Activated CD4-positive, alpha-beta T cell treated with anti-CD3 and anti-CD28 coated beads, Interleukin-2, Interleukin-6, amounts not matched to agents 100 ng/mL and 50 ng/mL, durations not matched to agents 16 hours and 8 hours (primary cell): ENCODE data around the gene TFIP11.
A peak's percentile ranks its signal among the peaks of the same experiment; 100 is the strongest.

ENCODE experiments used
- DNase-seq: peaks from one replicate; pipeline ENCODE4 v3.0.0-alpha.2; 2020

TFIP11 gene

DNA sequence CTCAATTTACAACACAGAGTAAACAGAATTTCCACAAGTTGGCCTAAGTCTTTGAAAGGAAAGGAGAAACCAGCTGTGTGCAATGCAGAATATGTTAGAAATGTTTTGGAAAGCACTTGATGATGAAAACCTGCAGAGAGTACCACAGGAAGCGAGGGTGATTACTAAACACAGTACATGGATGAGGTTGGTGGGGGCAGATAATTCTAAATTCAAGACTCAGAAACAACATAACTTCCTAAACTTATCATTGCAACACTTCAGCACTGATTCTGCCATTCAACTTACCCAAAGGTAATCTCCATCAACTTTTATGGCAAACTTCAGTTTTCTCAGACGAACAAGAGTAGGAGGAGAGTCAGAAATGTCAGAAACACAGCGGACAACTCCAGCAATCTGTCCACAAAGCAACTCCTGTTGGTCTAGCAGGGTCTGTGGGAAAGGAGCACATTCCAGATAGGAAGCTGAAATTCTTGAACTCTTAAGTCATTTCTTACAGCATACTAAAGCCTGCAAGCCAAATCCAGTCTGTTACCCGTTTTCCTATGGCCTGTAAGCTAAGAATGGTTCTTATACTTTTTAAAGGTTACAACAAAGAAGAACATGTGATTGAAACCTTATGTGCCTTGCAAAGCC lies 35.5 kb downstream of the TFIP11 start:
- peak; percentile 64 for DNase-seq

DNA sequence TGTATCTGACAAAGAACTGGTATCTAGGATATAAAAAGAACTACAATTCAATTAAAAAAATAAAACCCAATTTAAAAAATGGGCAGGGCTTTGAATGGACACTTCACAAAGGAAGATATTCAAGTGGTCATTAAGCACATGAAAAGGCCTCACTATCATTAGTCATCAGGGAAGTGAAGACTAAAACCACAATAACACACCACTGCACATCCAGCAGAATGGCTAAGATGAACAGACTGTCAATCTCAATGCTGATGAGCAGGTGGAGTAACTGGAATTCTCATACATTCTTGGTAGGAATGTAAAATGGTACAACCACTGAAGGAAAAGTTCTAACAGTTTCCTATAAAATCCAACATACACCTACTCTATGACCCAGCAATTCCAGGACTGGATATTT lies 37.6 kb downstream of the TFIP11 start:
- DNase-seq, result no peak

DNA sequence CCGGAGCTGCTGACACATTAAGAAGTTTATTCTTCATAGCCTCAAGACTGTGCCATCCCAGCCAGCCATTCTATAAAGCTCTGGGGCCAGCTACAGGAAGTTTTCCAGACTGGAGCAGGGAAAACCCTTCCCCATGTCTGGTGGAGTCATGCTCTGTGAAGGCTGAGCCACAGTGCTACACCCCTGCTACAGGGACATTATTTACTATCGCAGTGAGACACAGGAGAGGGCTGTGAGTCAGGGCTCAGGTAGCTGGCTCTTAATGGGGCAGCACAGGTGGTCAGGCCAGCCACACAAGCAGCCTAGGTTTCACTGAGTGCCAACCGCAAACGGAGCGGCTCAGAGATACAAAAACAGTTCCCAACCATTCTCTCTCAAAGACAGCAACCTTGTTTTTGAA lies 40.8 kb downstream of the TFIP11 start:
- no peak for DNase-seq

DNA sequence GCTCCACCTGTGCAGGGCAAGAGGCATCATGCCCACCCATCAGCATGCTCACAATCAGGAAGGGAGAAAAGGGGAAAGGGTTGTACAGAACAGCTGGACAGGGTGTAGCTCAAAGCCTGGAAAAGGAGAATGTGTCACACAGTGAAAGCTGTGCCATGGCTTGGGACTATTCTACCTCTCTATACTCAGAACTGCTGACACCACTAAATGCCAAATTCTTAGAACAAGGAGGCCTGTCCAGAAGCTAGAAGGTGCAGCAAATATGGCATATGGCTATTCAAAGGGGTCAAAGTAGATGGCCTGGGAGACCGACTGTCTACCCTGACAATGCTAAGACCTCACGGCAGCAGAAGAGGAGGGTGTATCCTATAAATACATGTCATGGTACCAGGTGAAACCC lies 41.5 kb downstream of the TFIP11 start:
- DNase-seq, result no peak

DNA sequence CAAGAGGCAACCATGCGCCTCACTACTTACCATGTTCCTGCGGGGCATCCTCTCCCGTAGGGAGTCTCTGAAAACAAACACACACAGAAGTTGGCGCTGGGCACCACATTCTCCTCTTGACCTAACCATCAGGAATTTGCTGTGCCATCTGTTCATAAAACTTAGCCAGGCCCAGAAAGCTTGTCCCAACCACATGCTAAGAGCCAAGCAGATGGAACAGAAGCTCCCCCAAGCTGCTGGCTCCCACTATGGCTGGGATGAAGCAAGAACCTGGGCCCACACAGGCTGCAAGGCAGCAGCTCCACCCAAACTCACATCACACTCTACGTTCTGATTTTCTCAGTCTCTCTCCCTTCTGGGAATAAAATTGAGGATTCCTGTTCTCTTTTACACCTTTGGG lies 46.1 kb downstream of the TFIP11 start:
- no peak for DNase-seq

DNA sequence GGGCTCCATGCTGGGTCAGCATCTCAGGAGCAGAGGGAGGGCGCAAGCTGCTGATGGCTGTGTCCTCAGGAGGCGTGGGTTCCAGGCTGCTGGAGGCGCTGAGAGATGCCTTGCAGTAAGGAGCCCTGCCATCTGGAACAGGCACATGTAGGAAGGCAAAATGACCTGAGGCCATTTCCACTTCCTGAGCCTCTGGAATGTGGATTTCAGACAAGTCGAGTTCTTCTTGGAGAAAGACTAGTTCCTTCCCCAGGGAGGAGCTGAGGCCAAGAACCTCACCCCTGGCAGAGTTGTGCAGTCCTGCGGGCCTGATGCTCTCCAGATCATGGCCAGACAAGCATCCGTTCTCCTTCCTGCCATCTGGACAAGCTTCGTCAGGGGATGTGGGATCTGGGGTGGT lies 48.0 kb downstream of the TFIP11 start:
- no peak for DNase-seq

DNA sequence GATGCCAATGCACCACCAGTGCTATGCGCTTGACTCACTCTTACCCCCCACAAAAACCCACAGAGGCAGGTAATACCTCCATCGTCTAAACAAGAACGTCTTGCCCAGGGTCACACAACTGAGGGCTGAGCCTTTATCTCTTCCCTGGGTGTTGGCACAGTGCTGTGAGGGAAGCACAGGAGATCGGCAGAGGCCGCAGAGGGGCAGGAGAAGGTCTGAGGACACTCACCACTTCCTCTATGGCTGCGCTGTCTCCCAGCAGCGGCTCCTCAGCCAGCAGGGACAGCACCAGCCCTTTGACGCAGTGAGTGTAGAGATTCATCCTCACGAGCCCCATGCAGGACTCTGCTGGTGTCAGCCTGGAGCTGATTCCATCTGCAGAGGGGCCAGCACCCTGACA lies 48.6 kb downstream of the TFIP11 start:
- DNase-seq, result no peak

DNA sequence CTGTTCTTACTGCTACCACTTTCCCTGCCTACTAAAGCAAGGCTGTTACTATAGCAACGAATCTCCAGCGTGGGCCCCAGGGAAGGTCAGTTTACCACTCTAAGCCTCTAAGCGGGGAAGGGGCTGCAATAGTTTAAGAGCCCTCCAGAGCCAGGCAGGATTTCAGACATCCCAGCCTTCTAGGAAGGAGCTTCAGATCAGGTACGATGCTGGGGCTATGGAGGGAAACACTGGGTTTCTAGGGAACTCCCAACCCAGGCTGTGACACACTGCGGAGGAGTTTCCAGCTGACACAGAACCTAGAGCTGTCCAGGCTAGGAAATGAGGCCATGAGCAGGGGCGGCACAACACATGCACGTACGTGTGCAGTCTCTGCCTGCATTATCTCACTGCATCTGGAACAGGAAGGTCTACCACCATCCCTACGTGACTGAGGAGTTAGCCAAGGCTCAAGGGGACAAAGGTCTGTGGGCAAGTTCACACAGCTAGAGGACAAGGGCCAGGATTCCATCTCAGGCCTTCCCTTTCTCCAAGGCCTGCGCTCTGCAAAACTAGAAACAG lies 49.1 kb downstream of the TFIP11 start:
- DNase-seq, result no peak

DNA sequence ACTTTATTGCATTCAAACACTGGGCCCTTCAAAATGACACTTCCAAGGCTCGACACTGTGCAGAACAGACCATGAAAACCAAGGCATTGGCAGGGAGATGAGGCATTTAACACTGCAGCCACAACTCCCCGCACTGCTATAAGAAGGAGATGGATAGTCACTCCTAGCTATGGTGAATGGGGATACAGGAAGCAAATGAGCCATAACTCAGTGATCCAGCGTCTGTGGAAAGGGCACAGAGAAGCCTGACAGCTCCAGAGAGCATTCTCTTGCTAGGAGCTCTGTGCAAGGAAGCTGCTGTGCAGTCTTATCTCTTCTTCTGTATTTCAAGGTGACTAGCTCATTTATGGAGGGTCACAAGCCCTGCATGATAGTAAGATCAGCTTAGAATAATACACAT lies 49.6 kb downstream of the TFIP11 start:
- DNase-seq, result no peak

DNA sequence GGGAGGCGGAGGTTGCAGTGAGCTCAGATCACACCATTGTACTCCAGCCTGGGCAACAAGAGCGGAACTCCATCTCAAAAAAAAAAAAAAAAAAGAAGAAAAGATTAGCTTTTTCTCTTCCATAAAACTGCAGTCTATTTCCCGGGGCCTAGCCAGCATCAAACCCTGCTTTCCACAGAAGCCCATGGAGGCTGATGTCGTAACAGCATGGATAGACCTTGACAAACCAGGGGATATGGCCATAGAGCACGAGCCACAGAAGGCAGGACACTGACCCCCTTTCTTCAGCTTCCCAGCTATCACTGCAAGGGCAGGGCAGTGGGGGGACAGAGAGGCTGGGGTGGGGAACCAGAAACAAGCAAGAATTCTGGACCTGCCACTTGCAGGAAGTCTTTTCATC lies 50.2 kb downstream of the TFIP11 start:
- DNase-seq, result no peak

DNA sequence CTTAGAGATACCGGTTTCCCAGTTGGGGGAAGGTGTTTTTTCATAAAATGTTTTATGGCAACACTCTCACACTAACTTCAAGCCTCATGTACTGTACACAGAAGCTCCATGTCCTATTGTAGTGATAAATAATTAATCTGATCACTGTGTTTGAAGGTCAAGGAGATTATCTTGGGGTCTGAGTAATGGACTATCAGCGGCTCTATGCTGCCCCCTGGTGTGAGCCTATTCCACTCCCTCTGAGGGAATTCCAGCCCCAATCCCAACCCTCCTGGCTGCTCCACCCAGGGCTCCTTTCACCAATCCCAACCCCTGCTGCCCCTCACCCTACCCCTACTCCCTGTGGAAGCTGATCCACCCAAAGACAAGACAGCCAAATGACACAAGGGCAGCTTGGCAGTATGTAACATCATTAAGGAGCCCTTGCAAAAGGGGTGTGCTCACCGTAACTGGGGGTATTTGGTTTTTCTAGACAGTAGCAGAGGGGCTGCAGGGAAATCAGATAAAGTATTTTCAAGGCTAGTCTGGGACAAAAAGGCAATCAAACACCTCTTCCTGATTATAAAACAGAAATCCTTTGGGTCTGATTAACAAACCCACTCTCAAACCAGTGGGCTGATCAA lies 51.0 kb downstream of the TFIP11 start:
- peak; percentile 40 for DNase-seq

DNA sequence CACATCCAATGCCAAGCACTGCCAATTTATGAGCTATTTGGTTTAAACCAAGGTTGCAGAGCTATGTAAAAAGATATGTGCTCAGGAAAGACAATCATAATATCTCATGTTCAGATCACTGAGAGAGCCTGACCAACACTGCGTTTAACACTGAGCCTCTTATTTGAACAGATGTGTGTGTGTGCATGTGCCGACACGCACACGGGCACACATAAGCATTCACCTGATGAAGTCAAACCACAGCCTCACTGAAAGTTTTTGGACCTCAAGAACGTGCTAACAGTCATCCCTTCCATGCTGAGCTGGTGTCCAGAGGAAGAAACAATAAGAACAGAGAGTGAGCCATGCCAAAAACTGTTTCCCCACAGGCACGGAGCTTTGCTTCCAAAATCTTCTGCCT lies 52.1 kb downstream of the TFIP11 start:
- DNase-seq, result no peak

DNA sequence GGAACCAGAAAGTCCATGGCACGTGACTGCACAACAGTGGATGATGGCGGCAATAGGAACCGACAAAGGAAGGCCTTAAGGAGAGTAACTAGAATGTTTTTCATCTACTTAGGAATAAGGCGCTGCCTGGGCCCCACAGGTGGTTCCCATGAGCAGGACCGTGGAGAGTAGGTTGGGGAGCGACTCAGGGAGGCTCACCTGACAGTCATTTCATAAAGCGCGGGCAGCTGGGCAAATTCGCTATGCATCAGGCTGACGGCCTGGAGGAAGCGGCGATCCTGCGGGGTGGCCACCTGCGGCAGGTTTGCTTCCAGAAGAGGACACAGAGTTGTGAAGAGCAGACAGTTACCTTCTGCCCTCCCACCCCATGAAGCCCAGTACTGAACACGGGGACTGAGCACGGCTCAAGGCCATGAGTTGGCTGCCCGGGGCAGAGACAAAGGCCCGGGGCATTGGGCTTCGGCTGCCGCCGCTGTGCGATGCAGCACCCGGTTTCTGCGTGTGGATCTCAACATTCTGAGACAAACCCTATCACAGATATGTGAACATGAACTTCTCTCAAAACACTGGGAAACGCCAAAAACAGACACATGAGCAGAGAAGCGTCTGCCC lies 54.5 kb downstream of the TFIP11 start:
- no peak for DNase-seq

DNA sequence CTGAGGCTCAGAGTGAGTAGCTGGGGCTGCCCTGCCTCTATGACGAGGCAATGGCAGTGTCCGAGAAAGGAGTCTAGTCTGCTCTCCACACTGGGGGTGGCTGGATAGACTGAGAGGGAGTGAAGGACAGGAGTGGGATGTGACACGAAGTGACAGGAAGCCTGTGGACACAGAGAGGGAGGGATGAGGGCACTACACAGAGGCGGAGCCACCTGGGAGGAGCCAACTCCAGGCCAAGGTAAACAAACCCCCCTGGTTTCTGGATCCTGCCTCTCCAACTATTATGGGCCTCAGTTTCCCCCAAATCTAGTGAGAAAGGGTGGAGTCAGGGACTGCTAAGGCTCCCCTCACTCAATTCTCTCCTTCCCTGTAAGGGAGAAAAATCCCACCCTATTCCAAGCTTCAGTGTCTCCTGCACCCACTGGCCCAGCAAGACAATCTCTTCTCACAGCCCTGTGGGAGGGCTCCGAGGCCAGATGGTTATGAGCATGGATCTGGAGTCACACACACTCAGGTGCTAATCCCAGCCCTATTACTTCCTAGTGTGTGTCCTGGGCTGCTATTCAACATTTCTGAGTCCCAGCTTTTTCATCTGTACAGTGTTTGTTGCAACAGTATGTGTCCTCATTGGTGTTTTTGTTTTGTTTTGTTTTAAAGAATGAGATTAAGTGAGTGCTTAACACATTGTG lies 58.3 kb downstream of the TFIP11 start:
- no peak for DNase-seq

DNA sequence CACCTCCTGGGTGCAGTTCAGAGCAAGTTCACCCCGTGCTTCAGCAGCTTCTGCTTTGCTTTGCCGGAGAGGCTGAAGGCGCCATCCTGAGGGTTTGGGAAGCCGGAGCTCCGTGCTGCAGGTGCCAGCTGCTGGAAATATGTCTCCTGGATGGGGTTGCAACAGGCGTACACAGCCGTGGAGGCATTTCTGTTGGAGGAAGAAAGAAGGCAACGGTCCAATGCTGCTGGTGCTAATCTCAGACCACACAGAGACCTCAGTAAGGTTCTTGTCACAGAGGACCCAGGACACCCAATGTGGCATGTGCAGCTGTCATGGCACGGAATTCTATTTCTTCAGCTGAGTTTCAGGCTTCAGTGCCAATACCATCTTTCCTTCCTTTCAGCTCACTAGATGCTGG lies 59.1 kb downstream of the TFIP11 start:
- no peak for DNase-seq

DNA sequence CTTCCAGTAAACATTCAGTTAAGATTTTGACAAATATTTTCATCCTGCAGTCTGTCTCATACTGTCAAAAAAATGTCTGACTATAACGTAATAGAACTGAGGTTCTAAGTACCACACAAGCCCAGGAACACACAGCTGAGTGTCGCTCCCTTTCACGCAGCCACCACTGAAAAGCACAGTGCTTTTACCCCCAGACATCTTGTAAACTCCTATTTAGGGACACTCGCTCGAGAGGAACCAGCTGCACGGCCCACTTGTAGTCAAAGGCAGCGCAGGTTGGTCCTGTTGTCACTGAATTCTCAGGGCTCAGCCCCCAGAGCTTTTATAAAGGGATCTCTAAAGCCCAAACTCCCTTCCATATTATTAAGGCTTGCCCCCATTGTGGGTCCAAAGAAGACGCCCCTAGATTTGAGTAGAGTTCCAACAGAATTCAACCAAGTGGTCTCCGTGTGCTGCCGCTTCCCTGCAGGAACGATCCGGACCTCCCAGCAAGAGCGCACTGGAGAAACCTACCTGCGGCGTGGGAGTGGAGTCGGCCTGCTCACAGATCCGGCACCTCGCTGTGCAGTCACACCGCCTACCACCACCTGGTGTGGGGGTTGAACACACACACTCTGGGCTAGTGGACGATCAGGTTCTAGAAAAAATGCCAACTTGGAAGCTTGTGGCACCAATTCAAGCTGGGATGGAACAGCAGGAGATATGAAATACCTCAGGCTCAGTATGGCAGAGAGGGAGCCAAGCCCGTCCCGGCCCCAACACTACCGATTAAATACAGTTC lies 59.8 kb downstream of the TFIP11 start:
- DNase-seq, result no peak

DNA sequence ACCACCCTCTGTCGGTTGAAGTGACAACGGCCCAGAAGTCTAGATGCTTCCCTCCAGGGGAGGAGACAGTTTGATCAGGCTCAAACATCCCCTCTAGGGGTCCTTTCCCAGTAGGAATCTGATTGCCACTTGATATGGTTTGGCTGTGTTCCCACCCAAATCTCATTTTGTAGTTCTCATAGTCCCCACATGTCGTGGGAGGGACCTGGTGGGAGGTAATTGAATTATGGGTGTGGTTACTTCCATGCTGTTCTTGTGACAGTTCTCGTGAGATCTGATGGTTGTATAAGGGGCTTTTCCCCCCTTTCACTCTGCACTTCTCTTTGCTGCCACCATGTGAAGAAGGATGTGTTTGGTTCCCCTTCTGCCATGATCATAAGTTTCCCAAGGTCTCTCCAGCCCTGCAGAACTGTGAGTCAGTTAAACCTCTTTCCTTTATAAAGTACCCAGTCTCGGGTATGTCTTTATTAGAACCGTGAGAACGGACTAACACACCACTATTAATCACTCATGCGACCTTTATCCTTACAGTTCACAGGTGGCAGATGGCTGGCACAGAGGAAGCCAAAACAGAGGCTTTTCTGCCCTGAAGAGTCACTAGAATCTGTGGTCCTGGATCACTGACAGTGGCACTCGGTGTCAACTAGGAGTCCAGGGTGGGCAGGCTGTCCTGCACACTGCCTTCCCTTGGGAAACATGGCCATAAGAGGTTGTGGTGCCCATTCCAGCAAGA lies 61.7 kb downstream of the TFIP11 start:
- no peak for DNase-seq

DNA sequence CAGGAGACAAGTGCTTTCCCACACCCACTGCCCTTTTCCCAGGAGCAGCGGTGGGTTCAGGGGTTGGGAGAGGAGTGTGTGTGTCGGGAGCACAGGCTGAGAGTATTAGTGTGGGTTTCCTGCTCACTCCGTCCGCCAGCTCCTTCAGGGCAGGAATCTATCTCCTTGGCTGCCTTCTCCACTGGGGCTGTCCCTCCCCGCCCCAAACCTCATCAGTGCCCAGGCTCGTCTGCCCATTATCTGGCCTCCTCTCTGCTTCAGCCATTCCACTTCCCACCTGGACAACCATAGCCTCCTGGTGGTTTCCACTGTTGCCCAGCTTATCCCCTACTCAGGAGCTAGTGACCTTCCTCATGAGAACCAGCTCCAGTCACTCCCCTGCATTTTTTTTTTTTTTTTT lies 63.3 kb downstream of the TFIP11 start:
- DNase-seq, result no peak

DNA sequence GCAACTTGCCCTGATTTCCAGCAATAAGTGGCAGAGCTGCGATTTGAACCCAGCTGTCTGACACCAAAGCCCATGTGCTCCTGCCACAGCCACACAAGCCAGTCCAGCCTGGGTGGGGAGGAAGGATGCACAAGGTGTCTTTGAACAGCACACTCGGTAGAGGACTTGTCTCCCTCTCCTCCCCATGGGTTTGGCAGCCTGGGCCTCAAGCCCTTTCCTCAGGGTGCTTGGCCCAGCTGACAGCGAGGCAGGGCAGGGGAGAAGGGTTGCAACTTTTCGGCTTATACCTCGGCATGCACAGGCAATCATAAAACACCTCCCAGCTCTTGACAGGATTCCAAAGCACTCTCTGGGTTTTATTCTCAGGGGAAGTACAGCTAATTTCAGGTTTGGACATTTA lies 63.9 kb downstream of the TFIP11 start:
- DNase-seq, result no peak

DNA sequence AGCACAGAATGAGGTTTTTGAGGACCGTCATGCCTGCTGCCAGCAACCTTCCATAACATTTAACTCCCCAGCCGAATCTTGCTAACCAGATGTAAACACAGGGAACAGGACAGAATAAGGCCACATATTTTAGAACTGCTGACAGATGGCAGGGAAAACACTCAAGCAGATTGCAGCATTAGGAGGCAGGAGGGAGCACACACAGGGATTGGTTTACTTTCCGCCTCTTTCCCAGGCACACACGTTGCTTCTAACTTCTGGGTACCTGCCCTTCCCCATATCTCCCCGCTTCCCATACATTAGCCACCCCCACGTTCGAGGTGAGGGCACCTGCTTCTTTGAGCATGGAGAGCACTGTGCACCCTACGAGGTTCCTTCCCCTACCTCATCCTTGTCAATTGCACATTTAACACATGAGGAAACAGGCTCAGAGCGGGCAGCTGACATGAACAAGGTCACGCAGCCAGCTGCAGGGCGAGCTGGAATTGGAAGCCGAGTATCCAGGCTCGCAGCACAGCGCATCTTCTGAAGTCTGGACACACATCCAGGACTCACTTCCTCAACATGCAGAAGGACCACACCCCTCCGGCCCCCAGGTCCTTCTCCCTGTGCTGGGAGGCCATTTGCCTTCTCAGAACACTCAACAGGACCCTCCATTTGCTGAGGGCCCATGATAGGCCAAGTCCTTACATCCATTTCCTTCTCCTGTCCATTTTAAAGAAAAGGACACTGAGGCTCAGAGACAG lies 64.5 kb downstream of the TFIP11 start:
- no peak for DNase-seq

DNA sequence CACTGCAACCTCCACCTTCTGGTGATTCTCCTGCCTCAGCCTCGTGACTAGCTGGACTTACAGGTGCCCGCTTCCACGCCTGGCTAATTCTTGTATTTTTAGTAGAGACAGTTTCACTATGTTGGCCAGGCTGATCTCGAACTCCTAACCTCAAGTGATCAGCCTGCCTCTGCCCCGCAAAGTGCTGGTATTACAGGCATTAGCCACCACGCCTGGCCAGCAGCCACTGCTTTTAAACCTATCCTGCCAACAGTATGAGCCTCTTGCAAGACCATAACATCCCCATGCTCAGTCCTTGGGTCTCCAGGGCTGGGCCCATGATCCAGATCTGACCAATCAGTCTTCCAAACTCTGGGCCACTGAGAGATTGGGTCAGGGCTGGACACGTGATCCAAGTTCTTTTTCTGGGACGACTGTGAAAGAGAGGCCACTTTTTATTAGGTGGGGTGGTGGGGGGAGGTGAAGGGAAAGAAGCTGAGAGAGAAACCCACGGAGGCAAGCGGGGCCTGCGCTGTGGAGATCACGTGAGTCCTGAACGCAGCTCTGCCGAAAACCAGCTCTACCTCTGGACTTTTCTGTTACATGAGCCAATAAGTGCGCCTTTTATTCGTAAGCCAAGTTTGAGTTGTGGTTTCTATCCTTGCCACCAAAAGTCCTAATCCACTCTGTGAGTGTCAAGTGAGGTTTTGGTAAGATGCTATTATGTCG lies 65.3 kb downstream of the TFIP11 start:
- DNase-seq, result no peak
